Middle frontal gyrus (tissue), 1 donor: ENCODE results near the gene ASB2.

Source experiments
- DNase-seq: peaks from one replicate; pipeline ENCODE4 v3.0.0-alpha.2; 2015; ENCODE audit warnings: low spot score; ENCODE audit errors: extremely low spot score

The ASB2 gene

DNA sequence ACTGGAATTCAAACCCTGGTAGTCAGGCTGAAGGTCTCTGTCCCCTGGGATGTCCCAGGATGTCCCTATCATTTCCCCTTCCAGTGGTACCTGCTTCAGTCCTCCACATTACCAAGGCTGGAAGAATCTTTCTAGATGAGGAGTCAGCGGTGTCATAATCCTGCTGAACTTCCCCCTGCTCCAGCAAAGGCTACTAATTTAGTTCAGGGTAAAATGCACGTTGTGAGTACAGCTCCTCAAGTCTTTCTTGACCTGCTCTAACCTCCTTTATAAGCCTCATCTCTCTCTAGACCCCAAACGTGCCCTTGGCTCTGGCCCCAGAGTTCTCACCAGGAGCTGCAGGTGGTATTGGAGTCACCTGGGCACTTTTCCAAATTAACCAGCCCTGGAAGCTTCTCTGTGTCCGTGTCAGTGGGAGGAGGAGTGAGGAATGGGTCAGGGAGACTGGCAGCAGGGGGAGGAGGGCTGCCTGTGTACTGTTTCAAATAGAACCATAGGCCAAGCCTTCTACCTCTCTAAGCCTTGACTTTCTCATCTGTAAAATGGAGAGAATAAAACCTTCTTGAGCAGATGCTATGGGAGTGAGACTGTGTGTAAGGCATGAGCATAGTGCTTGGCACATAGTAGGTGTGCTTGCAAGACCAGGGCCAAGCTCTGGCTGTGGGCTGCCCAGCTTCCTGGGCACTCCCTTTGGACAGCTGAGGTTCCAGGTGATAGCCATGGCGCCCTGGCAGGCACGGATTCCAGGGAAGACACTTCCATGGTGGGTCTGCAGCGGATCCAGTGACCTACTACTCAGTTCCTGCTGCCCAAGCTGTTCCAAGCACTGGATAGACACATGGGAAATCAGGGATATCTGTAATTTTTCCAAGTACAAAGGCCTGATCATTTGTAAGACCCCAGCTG, 24.5 kb downstream of the ASB2 start:
- no peak for DNase-seq

DNA sequence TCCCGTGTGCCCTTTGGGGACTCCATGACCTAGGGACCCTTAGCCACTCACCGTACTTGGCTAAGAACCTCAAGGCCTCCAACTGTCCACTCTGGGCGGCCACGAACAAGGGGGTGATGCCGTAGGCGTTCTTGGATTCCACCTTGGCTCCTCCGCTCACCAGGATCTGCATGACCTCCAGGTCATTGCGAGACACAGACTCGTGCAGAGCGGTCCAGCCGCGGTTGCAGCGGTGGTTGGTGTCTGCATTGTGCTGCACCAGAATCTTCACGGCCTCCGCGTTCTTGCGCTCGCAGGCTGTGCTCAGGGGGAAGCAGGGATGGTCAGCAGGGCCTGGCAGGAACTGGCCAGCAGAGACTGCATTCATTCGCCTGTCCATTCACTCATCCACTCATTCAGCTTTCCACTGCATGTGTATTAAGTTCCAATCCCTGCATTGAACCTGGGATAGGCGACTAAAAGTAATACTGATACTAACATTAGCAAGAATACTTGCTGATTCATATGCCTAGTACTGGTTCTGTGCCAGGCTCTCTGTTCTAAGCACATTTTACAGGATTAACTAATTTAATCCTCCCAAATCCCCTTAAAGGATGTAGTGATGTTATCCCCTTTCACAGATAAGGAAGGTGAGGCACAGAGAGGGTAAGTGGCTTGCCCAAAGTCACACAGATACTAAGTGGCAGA, 25.3 kb downstream of the ASB2 start:
- DNase-seq, result no peak

DNA sequence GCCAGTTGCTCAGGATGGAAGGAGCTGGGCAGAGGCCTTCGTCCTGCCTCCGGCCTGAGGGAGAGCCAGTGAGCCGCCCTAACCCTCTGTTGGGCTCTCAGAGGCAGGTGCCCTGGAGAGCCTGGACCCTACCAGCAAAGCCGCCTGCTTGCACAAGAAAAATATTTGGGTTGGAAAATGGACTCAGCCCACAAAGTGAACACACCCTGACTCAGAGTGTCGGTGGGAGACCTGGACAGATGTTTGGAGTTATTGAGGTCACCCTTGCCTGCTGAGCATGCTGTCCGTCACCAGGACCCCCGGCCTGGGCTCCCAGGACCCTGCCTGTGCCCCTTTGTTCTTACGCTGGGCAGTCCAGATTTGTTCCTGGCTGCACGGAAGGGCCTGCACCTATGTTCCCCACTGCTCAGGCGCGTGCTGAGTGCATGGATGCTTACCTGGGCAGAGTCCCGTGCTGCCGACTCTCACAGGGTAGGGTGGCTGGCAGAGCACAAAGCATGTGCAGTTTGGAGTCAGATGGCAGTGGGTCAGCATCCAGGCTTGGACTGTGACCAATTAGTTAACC, 26.8 kb downstream of the ASB2 start:
- DNase-seq, result no peak

DNA sequence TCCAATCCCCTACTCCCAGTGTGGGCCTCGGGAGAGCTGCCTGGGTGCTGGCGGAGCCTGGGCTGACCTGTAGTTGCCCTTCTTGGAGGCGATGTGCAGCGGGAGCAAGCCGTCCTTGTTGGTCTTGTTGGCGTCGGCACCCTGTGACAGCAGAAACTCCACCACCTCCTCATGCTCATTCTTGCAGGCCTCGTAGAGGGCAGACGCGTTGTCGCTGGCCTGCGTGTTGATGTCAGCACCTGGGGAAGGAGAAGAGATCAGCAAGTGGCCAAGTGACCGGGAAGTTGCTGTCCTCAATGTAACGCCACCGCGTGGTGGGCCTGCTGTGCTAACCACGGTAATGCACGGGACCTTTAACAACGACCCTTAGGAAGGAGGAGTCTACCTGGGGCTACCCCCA, 29.1 kb downstream of the ASB2 start:
- DNase-seq, result no peak

DNA sequence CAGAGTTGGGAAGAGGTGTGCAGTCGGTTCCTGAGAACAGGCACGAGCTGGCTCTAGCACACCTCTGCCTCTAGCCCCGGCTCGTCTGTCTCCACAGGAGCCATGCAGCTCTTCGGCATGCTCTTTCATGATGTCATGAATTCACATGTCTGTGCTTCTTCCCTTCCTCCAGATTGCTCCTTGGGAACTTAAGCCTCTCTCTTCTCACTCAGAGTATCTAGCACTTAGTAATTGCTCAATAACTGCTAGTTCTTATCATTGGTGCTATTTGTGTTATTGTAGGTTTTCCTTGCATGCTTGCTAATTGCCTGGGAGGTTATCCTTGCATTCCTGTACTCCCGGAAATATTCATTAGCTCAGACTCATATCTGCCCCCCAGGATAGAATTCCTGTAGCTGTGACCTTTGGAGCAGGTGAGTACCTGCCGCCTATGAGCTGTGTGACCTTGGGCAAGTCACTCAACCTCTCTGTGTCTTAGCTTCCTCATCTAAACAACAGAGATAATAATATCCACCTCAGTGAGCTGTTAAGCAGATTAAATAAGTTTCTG, 29.8 kb downstream of the ASB2 start:
- DNase-seq, result no peak

DNA sequence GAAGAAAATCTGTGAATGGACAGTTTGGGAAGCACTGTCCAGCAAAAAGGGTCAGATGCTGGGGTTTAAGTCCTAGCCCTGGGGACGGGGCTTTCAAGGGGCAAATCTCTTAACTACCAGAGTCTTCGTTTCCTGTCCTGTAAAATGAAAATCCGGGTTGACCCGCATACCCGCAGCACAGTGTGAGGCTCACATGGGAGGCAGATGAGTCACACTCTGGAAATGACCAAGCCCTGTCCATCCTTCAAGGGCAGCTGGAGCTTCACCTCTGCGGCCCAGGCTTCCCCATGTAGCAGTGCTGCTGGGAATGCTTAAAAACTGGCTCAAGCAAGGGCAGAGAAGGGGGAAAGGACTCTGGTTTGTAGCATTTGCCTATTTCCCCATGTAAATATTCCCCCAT, 30.3 kb downstream of the ASB2 start:
- DNase-seq, result no peak

DNA sequence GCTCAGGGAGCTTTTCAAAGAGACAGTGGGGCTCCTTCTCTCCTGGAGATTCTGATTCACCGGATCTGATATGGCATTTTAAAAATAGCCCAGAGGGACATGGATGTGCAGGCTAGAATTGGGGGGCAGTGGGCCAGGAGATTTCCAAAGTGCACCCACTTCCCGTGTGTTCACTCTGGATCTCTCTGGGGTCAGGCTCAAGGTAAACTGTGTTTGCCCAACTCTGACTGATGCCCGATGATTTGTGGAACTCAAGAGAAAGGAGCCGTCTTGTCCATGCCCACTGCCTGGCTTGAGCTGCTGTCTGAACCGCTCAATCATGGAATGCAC, 31.3 kb downstream of the ASB2 start:
- DNase-seq, result no peak

DNA sequence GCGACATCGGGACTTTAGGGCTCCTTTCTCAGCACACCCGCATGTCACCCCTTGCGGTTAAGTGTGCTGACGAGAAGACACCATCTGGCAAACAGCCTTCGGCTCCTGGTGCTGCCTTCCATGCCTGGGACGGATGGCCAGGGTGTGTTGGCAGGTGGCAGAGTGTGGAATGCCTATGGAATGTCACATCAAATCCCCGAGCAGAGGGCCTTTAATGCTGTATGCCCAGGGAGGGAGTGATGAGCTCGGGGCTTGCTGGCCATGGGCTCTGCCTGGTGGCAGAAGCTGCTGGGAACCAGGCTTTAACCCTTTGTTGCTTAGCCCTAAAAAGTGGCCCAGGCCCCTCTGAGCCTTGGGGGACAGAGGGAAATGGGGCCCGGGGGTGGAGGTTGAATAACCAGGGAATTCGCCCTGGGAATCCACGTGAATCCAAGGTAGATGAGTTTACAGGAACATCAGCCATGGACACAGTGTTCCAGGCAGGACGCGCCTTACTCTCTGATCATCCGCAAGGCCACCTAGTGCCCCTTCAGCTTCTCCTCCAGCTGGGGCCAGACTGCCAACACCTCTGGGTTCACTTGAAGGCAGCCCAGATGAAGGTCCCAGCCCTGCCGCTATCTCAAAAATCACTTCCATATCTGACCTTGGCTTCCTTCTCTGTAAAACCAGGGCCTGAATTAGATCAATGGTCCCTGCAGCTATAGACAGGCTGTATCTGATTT, 31.9 kb downstream of the ASB2 start:
- DNase-seq, result no peak

DNA sequence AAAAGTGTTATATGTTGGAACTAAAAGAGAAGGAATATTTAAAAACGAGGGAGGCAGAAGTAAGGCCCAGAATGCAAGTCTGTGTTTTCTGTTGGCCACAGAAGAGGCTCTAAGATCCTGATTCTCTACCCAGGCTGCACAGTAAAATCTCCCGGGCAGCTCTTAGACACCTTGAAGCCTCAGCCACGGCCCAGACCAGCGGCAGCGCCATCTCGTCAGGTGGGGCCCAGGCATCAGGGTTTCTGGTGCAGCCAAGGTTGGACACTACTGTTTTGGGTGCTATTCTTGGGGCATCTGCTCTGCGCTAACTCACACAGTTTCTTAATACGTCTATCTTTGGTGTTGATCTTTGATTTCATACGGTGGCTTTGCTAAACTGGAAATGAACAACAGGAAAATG, 32.4 kb downstream of the ASB2 start:
- DNase-seq, result no peak

DNA sequence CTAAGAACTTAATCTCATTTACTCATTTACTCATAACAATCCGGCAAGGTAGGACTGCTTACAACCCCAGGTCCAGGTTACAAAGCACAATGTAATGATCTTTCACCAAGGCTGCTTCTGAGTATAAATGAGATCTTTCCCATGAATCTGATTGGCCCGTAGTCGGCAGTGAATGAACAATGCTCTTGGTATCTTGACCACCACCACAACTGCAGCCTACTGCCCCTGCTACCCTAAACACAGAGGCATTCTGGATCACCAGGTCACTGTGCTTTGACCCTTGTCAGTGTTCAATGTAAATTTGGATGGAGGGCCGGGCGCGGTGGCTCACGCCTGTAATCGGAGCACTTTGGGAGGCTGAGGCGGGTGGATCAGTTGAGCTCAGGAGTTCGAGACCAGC, 33.3 kb downstream of the ASB2 start:
- no peak for DNase-seq

DNA sequence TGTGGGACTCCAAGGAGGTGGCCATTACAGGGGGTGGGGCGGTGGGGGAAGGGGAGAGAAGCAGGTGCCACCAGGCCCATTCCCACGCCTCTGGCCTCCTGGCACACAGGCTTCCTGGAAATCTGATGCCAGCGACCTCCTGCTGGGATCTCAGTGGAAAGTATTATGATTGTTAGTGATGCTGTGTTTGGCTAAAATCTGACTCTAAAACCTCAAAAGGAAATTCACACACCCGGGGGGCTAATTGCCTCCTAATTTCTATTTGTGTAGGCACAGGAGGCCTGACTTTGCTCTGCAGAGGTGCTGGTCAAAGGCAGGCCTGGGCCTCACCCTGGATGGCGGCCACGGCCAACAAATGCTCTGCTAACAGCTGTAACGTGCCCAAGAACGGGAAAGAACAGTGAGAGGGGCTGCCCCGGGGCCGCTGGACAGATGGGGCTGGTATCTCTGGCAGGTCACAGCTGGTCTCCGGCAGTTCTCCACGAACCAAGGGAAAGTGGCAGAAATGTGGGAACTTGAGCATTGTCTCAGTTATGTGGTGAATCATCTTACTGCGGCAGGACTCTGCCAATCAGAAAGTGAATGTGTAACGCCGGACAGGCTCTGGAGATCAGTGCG, 35.0 kb downstream of the ASB2 start:
- DNase-seq, result no peak

DNA sequence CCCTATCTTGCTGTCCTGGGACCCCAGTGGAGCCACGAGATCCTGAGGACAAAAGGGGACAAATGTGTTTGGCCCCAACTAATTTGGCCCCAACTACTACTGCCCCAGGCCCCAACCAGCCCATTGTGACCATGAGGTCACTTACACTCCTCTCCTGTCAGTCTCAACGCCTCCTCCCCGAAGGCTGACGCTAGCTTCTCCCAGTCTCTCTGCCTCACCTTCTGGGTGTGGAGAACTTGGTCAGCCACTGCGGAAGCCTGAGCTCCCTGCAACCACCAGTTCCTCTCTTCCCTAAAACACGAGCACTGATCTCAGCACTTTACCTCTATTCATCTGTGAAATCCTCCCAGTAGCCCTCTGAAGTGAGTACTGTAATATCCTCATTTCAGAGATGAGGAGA, 35.9 kb downstream of the ASB2 start:
- no peak for DNase-seq

DNA sequence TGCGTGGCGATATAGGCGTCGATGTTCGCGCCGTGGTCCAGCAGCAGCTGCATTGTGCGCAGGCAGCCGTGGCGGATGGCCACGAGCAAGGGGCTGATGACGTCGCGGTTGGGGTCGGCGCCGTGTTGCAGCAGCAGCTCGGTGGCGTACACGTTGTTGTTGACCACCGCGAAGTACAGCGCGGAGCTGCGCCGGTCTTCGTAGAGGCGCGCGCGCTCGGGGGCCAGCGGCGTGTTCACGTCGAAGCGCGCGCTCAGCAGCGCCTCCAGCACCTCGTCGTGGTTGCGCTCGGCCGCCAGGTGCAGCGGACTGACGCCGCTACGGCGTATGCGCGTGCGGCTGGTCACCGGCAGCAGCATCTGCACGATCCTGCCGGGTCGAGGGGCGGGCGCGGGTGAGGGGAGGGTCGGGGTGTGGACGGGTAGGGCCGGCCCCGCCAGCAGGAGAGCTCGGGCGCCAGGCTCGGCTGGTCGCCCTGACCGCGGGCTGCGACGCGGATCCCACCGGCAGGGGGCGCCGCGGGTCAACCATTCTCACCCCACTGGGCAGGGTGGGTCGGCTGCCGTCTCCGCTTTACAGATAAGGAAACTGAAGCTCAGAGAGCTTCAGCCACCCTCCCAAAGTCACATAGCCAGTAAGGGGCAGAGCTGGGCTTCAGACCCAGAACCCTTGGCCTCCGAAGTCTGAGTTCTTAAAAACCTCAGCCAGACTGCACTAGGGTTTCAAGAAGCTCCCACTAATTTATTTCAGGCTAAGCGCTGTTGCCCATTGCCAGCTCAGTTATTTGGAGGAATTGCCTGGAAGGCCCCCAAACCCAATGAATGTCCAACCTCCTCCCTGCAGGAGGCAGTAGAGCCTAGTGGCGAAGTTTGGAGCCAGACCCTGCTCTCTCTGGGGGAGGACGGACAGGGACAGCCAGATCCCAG, 36.8 kb downstream of the ASB2 start:
- no peak for DNase-seq

DNA sequence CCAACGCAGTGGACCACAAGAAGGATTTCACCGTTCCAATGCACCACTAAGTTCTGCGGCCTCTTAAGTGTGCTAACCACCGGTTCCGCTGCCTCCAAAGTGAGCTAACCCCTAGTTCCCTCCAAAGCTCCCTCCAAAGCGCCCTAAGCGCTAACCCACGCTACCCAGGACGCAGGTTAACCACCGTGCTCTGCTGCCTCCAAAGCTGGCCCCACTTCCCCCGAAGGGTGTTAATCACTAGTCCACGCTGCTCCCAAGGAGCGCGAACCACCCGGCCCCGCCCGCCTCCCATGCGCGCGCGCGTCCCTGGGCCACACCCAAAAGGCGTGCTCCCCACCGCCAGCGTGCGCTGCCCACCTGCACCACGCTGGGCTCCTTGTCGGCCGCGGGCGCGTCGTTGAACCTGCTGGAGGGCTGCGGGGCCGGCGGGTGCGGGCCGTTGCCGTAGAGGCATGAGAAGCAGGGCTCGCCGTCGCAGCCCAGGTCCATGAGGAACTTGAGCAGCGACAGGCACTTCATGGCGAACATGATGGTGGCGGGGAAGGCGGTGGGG, 37.5 kb downstream of the ASB2 start:
- no peak for DNase-seq

DNA sequence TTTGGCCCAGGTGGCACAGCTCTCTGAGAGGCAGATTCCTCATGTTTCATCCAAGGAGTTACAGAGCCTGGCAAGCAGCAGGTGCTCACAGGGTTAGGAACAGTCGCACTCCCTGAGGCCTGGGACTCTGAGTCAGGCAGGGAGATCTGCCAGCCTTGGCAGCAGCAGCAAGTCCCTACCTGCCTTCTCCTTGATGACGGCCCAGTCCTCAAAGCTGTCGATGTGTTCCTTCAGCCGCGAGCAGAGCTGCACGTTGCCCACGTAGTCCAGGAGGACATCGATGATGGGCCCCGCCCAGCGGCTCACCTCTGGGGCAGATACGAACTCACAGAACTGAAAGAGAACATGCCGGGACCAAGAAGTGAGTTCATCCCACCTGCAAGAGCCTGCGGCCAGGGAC, 38.9 kb downstream of the ASB2 start:
- DNase-seq, result no peak

DNA sequence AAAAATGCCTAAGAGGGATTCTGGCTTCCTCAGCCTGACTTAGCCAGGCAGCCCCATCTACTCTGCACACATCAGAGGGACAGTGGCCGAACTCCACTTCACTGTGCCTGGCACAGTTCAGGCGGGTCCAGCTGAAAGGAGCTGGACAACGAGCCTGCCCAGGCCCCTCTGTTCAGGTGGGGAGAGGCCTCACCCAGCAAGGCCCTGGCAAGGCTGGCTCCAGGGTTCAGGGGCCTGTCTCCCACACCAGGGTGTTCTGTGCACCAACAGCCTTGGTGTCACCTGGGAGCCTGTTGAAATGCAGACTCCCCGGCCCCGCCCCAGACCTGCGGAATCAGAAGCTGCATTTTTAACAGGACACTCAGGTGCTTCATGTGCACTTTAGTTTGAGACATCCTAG, 39.4 kb downstream of the ASB2 start:
- DNase-seq, result no peak

DNA sequence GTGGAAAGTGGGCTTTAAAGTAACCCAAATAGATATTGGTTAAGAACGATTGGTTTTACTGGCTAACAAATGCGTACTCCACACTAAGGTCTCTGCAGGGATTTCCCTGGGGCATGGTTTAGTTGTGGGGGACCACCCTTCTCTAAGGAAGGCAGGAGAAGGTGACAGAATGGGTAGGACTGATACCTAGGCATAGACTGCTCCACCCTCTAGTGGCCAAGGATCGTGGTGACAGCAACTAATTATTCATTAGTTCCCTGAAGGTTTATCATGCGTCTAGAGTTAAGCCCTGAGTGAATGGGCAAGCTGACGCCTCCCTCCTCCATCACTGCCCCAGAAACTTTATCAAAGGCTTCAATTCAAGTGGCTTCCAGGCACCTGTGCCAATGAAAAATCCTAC, 40.1 kb downstream of the ASB2 start:
- DNase-seq, result no peak

DNA sequence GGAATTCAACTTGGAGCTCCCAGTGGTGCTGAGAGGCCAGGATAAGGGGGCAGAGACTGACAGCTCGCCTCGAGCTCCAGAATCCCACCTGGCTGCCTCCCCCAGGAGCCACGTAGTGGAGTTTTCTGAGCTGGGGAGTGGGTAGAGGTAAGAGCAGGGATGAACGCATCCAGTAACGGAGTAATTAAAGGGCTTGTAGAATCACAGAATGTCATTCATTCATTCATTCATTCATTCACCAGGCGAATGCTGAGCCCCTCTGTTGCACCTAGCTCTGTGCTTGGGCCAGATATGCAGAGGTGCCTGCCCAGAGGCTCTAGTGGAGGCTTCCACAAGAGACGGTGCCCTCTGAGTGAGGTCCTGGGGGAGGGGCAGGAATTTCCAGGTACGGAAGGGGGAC, 41.2 kb downstream of the ASB2 start:
- DNase-seq, result no peak

DNA sequence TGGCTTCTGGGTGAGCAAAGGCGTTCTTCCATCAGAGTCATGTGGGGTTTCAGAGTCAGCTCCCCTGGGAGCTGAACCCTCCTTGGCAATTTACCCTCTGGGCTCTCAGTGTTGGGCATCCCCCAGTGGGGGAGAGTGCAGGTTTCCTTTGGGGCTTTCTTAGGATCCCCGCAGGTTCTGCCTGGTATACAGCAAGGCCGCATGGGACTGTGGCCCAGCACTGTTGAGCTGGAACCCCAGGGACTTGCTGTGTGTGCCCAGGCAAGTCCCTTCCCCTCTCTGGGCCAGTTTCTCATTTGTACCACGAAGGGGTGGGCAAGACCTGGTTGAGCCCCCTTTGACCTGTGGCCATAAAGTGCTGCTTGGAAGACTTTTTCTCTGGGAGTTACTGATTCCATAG, 43.7 kb downstream of the ASB2 start:
- DNase-seq, result no peak

DNA sequence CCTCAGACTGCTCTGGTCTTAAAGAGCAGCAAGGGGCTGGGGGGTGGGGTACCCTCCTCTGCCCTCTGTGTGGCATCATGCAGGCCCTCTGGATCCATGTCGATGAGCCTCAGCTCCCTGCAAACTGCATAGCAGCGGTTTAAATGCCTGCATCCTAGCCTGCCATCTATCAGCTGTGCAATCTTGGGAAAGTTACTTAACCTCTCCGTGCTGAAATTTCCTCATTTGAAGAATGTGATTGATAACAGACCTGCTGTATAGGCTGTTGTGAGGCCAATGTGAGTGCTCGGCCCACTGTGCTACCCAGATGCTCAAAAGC, 45.4 kb downstream of the ASB2 start:
- DNase-seq, result no peak
